Uterus (tissue), 4 donors: ENCODE data around the gene MAP6D1. TPM values are rescaled to one million over a fixed set of nuclear protein-coding genes. Genes with fewer than 3 reads are reported as not detected.
A peak's percentile ranks its signal among the peaks of the same experiment; 100 is the strongest.
"Not testable (repeated sequence)": the region's sequence is repeated elsewhere in the genome, so short reads cannot be mapped to it uniquely, and the experiment has no call there.

ENCODE experiments used
- DNase-seq, 2 donors: peaks; one replicate each; pipeline ENCODE4 v3.0.0-alpha.2; 2019 to 2020
- H3K27ac ChIP-seq, 2 donors: fragments of 200-600 bp; sonication (generic); 1 replicate in 1 of 2; 2 replicates in 1 of 2; pipeline ENCODE4 v1.5.1; 2016 to 2018
- H3K27me3 ChIP-seq, 2 donors: fragments of 200-600 bp; sonication (generic); one replicate each; pipeline ENCODE4 v1.5.1; 2018 to 2019; ENCODE audit warnings: control low read depth in 1 of 2
- H3K36me3 ChIP-seq, 2 donors: fragments of 200-600 bp; sonication (generic); one replicate each; pipeline ENCODE4 v1.5.1; 2019; ENCODE audit warnings: control low read depth in 1 of 2
- H3K4me1 ChIP-seq, 2 donors: fragments of 200-600 bp; sonication (generic); one replicate each; pipeline ENCODE4 v1.5.1; 2018 to 2019; ENCODE audit warnings: control low read depth in 1 of 2
- H3K4me3 ChIP-seq, 2 donors: fragments of 200-600 bp; sonication (generic); 1 replicate in 1 of 2; 2 replicates in 1 of 2; pipeline ENCODE4 v1.5.1; 2018 to 2019; ENCODE audit warnings: mild to moderate bottlenecking in 1 of 2
- H3K9me3 ChIP-seq, 2 donors: fragments of 200-600 bp; sonication (generic); one replicate each; pipeline ENCODE4 v1.5.1; 2019; ENCODE audit warnings: control low read depth in 1 of 2
- CTCF ChIP-seq, 4 experiments: fragments of 200-600 bp in 2 of 4; fragments of 450-650 bp in 2 of 4; sonication (generic) in 2 of 4; IDR thresholded peaks; one replicate each; pipeline ENCODE4 v1.5.1; 2016 to 2019; ENCODE audit warnings: antibody characterized with exemption in 4 of 4, mild to moderate bottlenecking in 2 of 4, moderate library complexity in 1 of 4
- POLR2A ChIP-seq, 2 donors: fragments of 450-650 bp; IDR thresholded peaks; one replicate each; pipeline ENCODE4 v1.6.1; 2016; ENCODE audit warnings: antibody characterized with exemption in 2 of 2, mild to moderate bottlenecking in 1 of 2, moderate library complexity in 1 of 2
- intact Hi-C: fragments of 100-400 bp; cut with DNase I; formaldehyde crosslinking; loops from one replicate; pipeline ENCODE4 v1.15.1; 2023; ENCODE audit warnings: low total_unique reads
- total RNA-seq, 4 donors: library from RNA; depleted of rRNA in 3 of 4; stranded (reverse); fragments of >200 nt in 3 of 4; gene quantifications; one replicate each; pipeline versions ENCODE4 v1.1.0 to v1.2.4, GENCODE V29; 2014 to 2023
- donor health status: DM: yes; HTN: yes; CAD: no.

Gene MAP6D1
- total RNA-seq, 4 donors from 2014 or later, result 1.0 to 1.9 TPM; not detected in 2

GRCh38 chr3:183781246-183781645 is 44.1 kb downstream of the MAP6D1 start:
- TF ChIP-seq POLR2A (IDR thresholded peaks at IDR 0.05) (no peak), CTCF (IDR thresholded peaks at IDR 0.05) (no peak)
- no peak overlapping the region for H3K4me3 ChIP-seq
- no peak overlapping the region for H3K27ac ChIP-seq
- no peak for DNase-seq
- no peaks in the 10 kb centered on the region for H3K4me1 ChIP-seq
- no peaks in the 10 kb centered on the region for H3K27me3 ChIP-seq
- H3K9me3 ChIP-seq, result no peaks in the 10 kb centered on the region
- intact Hi-C loops, result no loop called here
- H3K36me3 ChIP-seq, result no peaks in the 10 kb centered on the region

GRCh38 chr3:183779896-183780465 is 45.4 kb downstream of the MAP6D1 start:
- Histone ChIP-seq H3K4me3 (no peak overlapping the region), H3K27ac (no peak overlapping the region), H3K9me3 (no peaks in the 10 kb centered on the region), H3K27me3 (no peaks in the 10 kb centered on the region), H3K36me3 (no peaks in the 10 kb centered on the region), H3K4me1 (no peaks in the 10 kb centered on the region)
- intact Hi-C loops, result no loop called here
- DNase-seq, result no peak
- TF ChIP-seq POLR2A (IDR thresholded peaks at IDR 0.05), result no peak
- no peak for TF ChIP-seq CTCF (IDR thresholded peaks at IDR 0.05)

- no peaks in the 10 kb centered on the region for H3K27me3 ChIP-seq
- no peaks in the 10 kb centered on the region for H3K4me1 ChIP-seq
- H3K36me3 ChIP-seq, result no peaks in the 10 kb centered on the region
These were observed 48.3 kb downstream of the MAP6D1 start for GRCh38 chr3:183777016-183777618.

GRCh38 chr3:183776451-183776850 is 48.9 kb downstream of the MAP6D1 start:
- H3K9me3 ChIP-seq, H3K4me3 ChIP-seq, H3K36me3 ChIP-seq, intact Hi-C loops, H3K27me3 ChIP-seq, H3K4me1 ChIP-seq, H3K27ac ChIP-seq, DNase-seq: not testable (repeated sequence)

More at GRCh38 chr3:183777016-183777618, 48.3 kb downstream of the MAP6D1 start:
- H3K27ac ChIP-seq, result no peak overlapping the region
- TF ChIP-seq POLR2A (IDR thresholded peaks at IDR 0.05), result no peak
- TF ChIP-seq CTCF (IDR thresholded peaks at IDR 0.05), result no peak
- no peak overlapping the region for H3K4me3 ChIP-seq
- intact Hi-C loops, result no loop called here
- no peaks in the 10 kb centered on the region for H3K9me3 ChIP-seq
- no peak for DNase-seq

GRCh38 chr3:183775781-183776180 is 49.6 kb downstream of the MAP6D1 start:
- intact Hi-C loops, result no loop called here
- DNase-seq, result peak; percentile 19 to 21
- no peaks in the 10 kb centered on the region for H3K36me3 ChIP-seq

More at GRCh38 chr3:183775781-183776180, 49.6 kb downstream of the MAP6D1 start:
- no peaks in the 10 kb centered on the region for H3K4me1 ChIP-seq
- H3K9me3 ChIP-seq, result no peaks in the 10 kb centered on the region
- no peaks in the 10 kb centered on the region for H3K27me3 ChIP-seq
- no peak for TF ChIP-seq CTCF (IDR thresholded peaks at IDR 0.05)
- TF ChIP-seq POLR2A (IDR thresholded peaks at IDR 0.05), result no peak
- H3K4me3 ChIP-seq, result no peak overlapping the region
- no peak overlapping the region for H3K27ac ChIP-seq
